HepG2 (cell line): Measurements from ENCODE around the gene PIK3R1. TPM values are rescaled to one million over a fixed set of nuclear protein-coding genes. Genes with fewer than 3 reads are reported as not detected.

Source experiments
- KDM4B ChIP-seq: sonication (generic); formaldehyde crosslinking; IDR thresholded peaks from 2 replicates; pipeline ENCODE4 v1.4.0; 2020; ENCODE audit warnings: missing genetic modification reagents
- KDM5B ChIP-seq: sonication (generic); formaldehyde crosslinking; IDR thresholded peaks from 2 replicates; pipeline ENCODE4 v1.4.0; 2020; ENCODE audit warnings: missing genetic modification reagents, mild to moderate bottlenecking, borderline replicate concordance
- NFYB ChIP-seq: sonication (generic); formaldehyde crosslinking; IDR thresholded peaks from 2 replicates; pipeline ENCODE4 v1.4.0; 2020; ENCODE audit warnings: missing genetic modification reagents
- PATZ1 ChIP-seq: sonication (generic); formaldehyde crosslinking; IDR thresholded peaks from 2 replicates; pipeline ENCODE4 v1.4.0; 2020; ENCODE audit warnings: missing genetic modification reagents
- POGK ChIP-seq: sonication (generic); formaldehyde crosslinking; conservative IDR thresholded peaks from 2 replicates; pipeline ENCODE4 v1.8.0; 2022; ENCODE audit warnings: mild to moderate bottlenecking, moderate library complexity, missing genetic modification reagents
- POGZ ChIP-seq: sonication (generic); formaldehyde crosslinking; IDR thresholded peaks from 2 replicates; pipeline ENCODE4 v1.4.0; 2020; ENCODE audit warnings: mild to moderate bottlenecking, missing genetic modification reagents
- PRPF4 ChIP-seq: fragments of 200-400 bp; formaldehyde crosslinking; IDR thresholded peaks from 2 replicates; pipeline ENCODE4 v1.6.1; 2016; ENCODE audit warnings: low read length, low read depth; ENCODE audit not compliant: poor library complexity, severe bottlenecking
- RFXAP ChIP-seq: sonication (generic); formaldehyde crosslinking; IDR thresholded peaks from 2 replicates; pipeline ENCODE4 v1.4.0; 2020; ENCODE audit warnings: missing genetic modification reagents, borderline replicate concordance
- RNF2 ChIP-seq: fragments of 450-650 bp; conservative IDR thresholded peaks from 2 replicates; pipeline ENCODE4 v1.6.1; 2016; ENCODE audit warnings: low read depth
- SP5 ChIP-seq: IDR thresholded peaks from 2 replicates; pipeline ENCODE4 v1.6.1; 2016; ENCODE audit warnings: low read depth, borderline replicate concordance
- TRIM22 ChIP-seq: fragments of 450-650 bp; IDR thresholded peaks from 2 replicates; pipeline ENCODE4 v1.6.1; 2017
- XRCC5 ChIP-seq: fragments of 200-400 bp; formaldehyde crosslinking; optimal IDR thresholded peaks from 2 replicates; pipeline ENCODE3; 2017; ENCODE audit warnings: mild to moderate bottlenecking, low read length
- ZBED4 ChIP-seq: sonication (generic); formaldehyde crosslinking; IDR thresholded peaks from 2 replicates; pipeline ENCODE4 v1.4.0; 2020; ENCODE audit warnings: missing genetic modification reagents, borderline replicate concordance
- ZBTB25 ChIP-seq: IDR thresholded peaks from 2 replicates; pipeline ENCODE4 v1.6.1; 2018; ENCODE audit warnings: missing genetic modification reagents
- ZMYM3 ChIP-seq: sonication (generic); formaldehyde crosslinking; IDR thresholded peaks from 2 replicates; pipeline ENCODE4 v1.5.1; 2020; ENCODE audit warnings: mild to moderate bottlenecking, missing genetic modification reagents
- ZNF460 ChIP-seq: sonication (generic); formaldehyde crosslinking; IDR thresholded peaks from 2 replicates; pipeline ENCODE4 v1.5.1; 2020; ENCODE audit warnings: missing genetic modification reagents, mild to moderate bottlenecking, borderline replicate concordance
- ZNF557 ChIP-seq: sonication (generic); formaldehyde crosslinking; IDR thresholded peaks from 2 replicates; pipeline ENCODE4 v1.4.0; 2020; ENCODE audit warnings: missing genetic modification reagents
- ZNF563 ChIP-seq: sonication (generic); formaldehyde crosslinking; IDR thresholded peaks from 2 replicates; pipeline ENCODE4 v1.8.0; 2022; ENCODE audit warnings: mild to moderate bottlenecking, moderate library complexity, missing genetic modification reagents
- ZNF672 ChIP-seq: sonication (generic); formaldehyde crosslinking; IDR thresholded peaks from 2 replicates; pipeline ENCODE4 v1.8.1; 2022; ENCODE audit warnings: missing genetic modification reagents
- polyA plus RNA-seq, 8 experiments: library from polyadenylated mRNA; depleted of rRNA in 3 of 8; stranded (reverse) in 7 of 8; unstranded in 1 of 8; fragments of >200 nt; fragmentation: Illumina TruSeq in 4 of 8; extraction: Trizol in 4 of 8; gene quantifications; 2 replicates each; pipeline versions ENCODE4 v1.2.1 to v1.2.3, GENCODE V29; 2011 to 2016; ENCODE audit warnings: low read depth in 4 of 8, missing spikeins in 1 of 8, mixed read lengths in 1 of 8; ENCODE audit not compliant: insufficient read depth in 1 of 8
- total RNA-seq, 5 experiments: library from RNA; depleted of rRNA; stranded (reverse); fragments of >200 nt; fragmentation: Illumina TruSeq; extraction: Trizol; gene quantifications; 2 replicates each; pipeline ENCODE4 v1.2.3, GENCODE V29; 2016; ENCODE audit warnings: low read depth in 1 of 5

The PIK3R1 gene
- total and polyA plus RNA-seq, 2 of the 13 experiments (the other 11 are each of a cell fraction or from before 2014, with no cell fraction given) = 8.4 to 21.3 TPM

GRCh38 chr5:68215208-68215897 lies at the start of gene PIK3R1 (continued):
- TF ChIP-seq KDM4B (CRISPR knock-in tag) (0 out of 2 replicates have a peak, but pooled peaks have one; percentile 36), PATZ1 (CRISPR knock-in tag) (peak; percentile 73), POGZ (CRISPR knock-in tag) (peak; percentile 61; the same call in 1 of the 2 replicates), SP5 (CRISPR knock-in tag) (no peak), RNF2 (peak; percentile 84; the same call in 1 of the 2 replicates), ZBED4 (CRISPR knock-in tag) (no peak), ZNF672 (CRISPR knock-in tag) (peak; percentile 82; the same call in 1 of the 2 replicates), ZNF460 (CRISPR knock-in tag) (no peak), RFXAP (peak; percentile 21; the same call in 1 of the 2 replicates), KDM5B (CRISPR knock-in tag) (no peak; the same call in 1 of the 2 replicates), POGK (peak; percentile 54; the same call in 1 of the 2 replicates), TRIM22 (no peak), XRCC5 (peak; percentile 80), ZBTB25 (CRISPR knock-in tag) (no peak; the same call in 1 of the 2 replicates), ZNF563 (CRISPR knock-in tag) (no peak; the same call in 1 of the 2 replicates), PRPF4 (no peak), ZMYM3 (CRISPR knock-in tag) (no peak; the same call in 1 of the 2 replicates), ZNF557 (0 out of 2 replicates have a peak, but pooled peaks have one; percentile 12), NFYB (no peak)
